ENCODE measurements around the gene MYD88.

The MYD88 gene

GRCh38 chr3:38114052-38114874 is 24.2 kb upstream of the MYD88 start:
- Histone ChIP-seq H3K9me3 (ENCODE audit: insufficient read depth, low read depth, low read length) (no peaks in the 10 kb centered on the region), H3K4me1 (ENCODE audit: insufficient read depth, low read length) (no peaks in the 10 kb centered on the region), H3K27me3 (ENCODE audit: insufficient read depth, low read length) (no peaks in the 10 kb centered on the region), H3K27ac (ENCODE audit: low read depth, low read length) (no peak overlapping the region), H3K36me3 (ENCODE audit: insufficient read depth, low read length) (no peaks in the 10 kb centered on the region), H3K9ac (ENCODE audit: low read depth, low read length) (no peak overlapping the region), H3K4me3 (ENCODE audit: low read length) (no peak overlapping the region)
- whole genome bisulfite sequencing, result 94% methylated on average over 13 of the region's 13 CpGs

DNA sequence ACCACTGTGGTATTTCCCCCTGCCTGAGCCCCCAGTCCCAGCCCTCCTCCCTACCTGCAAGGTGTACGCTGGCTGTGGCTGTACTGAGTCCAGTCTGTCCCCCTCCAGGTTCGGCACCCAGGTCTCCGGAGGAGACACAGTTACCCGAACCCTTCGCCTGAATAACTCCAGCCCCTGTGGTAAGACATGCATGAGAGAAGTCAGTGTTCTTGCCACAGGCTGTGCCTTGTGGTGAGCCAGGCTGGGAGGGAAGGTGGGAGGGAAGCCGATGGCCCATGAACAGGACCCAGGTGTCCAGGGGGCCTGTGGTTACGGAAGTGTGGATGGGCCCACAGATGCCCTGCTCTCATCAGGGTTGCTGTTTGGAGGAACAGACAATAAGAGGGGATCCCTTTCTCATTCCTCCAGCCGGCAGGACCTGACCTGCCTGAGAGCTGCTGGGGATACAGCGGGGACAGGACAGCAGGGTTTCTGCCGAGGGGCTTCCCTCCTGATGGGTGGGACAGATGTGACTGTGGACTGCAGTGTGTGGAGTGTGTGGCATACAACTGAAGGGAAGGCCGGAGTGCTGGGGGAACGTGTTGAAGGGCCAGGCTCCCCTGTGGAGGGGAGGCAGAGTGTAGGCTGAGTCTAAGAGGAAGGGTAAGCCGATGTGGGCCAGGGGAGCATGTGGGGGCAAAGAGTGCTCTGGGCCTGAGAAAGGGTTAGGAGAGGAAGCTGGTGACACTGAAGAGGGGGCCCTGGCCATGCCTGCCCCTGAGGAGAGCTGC is 23.4 kb upstream of the MYD88 start:
- WGBS, result 90% methylated on average over 13 of the region's 13 CpGs
- no peaks in the 10 kb centered on the region for H3K27me3 ChIP-seq (ENCODE audit: insufficient read depth, low read length)
- H3K9me3 ChIP-seq (ENCODE audit: insufficient read depth, low read depth, low read length), result no peaks in the 10 kb centered on the region
- H3K27ac ChIP-seq (ENCODE audit: low read depth, low read length), result no peak overlapping the region
- H3K9ac ChIP-seq (ENCODE audit: low read depth, low read length), result no peak overlapping the region
- H3K36me3 ChIP-seq (ENCODE audit: insufficient read depth, low read length), result peaks cover 3% of the 10 kb centered on the region; the same call in 1 of the 2 replicates
- no peak overlapping the region for H3K4me3 ChIP-seq (ENCODE audit: low read length)
- H3K4me1 ChIP-seq (ENCODE audit: insufficient read depth, low read length), result no peaks in the 10 kb centered on the region

DNA sequence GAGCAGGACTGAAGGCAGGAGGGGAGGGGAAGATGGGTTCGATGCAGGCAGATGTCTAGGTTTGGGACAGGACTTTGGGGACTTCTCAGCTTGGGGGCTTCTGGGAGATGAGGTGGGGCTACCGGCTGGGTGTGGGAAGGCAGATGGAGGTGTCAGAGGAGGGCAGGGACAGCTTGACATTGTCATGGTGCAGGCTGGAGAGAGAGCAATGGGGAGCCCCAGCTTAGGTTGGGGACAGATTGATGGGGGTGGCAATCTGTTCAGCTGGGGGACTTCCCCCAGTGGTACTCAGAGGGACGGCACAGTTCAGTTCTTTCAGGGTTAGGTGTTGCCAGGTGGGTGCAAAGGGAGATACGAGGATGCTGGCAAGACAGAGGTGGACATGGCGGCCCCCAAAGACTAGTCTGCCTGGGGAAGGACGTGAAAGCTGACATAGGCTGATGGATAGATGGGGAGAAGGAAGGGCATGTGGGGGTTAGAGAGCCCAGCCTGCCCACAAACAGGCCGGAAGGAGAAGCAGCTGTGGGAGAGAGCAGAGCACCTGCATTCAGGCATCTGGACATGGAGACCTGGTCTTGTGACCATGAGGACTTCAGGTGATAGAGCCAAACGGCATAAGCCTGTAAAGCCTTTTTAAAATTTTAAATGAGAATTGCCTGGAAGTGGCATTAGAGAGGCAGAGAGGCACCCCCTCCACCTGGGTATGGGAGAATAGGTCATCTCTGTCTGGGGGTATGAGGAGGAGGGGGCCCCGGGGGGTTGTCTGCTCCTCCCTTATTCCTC is 22.6 kb upstream of the MYD88 start:
- H3K4me3 ChIP-seq (ENCODE audit: low read length), result no peak overlapping the region
- no peaks in the 10 kb centered on the region for H3K27me3 ChIP-seq (ENCODE audit: insufficient read depth, low read length)
- no peak overlapping the region for H3K9ac ChIP-seq (ENCODE audit: low read depth, low read length)
- 93% methylated on average over 8 of the region's 9 CpGs for WGBS
- H3K27ac ChIP-seq (ENCODE audit: low read depth, low read length), result no peak overlapping the region
- H3K36me3 ChIP-seq (ENCODE audit: insufficient read depth, low read length), result peaks cover 4% of the 10 kb centered on the region; the same call in 1 of the 2 replicates
- H3K4me1 ChIP-seq (ENCODE audit: insufficient read depth, low read length), result no peaks in the 10 kb centered on the region
- no peaks in the 10 kb centered on the region for H3K9me3 ChIP-seq (ENCODE audit: insufficient read depth, low read depth, low read length)

GRCh38 chr3:38116471-38117162 is 21.8 kb upstream of the MYD88 start:
- Histone ChIP-seq H3K9ac (ENCODE audit: low read depth, low read length) (no peak overlapping the region), H3K27ac (ENCODE audit: low read depth, low read length) (no peak overlapping the region), H3K9me3 (ENCODE audit: insufficient read depth, low read depth, low read length) (no peaks in the 10 kb centered on the region), H3K27me3 (ENCODE audit: insufficient read depth, low read length) (no peaks in the 10 kb centered on the region), H3K4me3 (ENCODE audit: low read length) (no peak overlapping the region), H3K4me1 (ENCODE audit: insufficient read depth, low read length) (no peaks in the 10 kb centered on the region), H3K36me3 (ENCODE audit: insufficient read depth, low read length) (peaks cover 8% of the 10 kb centered on the region)
- WGBS, result 94% methylated on average over 12 of the region's 12 CpGs

DNA sequence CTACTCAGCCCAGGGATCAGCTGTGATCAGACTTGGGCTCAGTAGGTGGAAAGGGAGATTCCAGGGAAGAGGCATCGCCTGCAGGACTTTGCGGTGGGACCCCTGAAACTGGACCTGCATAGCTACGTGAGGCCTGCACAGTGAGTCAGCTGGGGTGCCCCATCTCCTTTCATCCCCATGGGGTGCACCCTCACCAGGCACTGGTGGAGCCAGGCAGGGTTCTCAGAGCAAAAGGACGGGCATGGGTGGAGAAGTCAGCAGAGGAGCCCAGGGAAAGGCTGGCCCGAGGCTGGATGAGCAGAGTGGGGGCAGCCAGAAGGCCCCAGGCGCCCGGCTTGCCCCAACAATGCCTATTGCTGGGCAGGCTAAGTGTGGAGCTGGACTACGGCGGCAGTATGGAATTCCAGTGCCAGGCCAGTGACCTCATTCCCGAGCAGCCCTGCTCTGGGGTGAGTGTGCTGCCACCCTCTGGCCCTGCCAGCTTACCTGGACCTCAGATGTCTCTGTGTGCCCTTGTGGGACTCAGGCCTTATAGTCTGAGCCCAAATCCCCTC is 21.2 kb upstream of the MYD88 start:
- no peak overlapping the region for H3K9ac ChIP-seq (ENCODE audit: low read depth, low read length)
- peaks cover 13% of the 10 kb centered on the region for H3K36me3 ChIP-seq (ENCODE audit: insufficient read depth, low read length)
- H3K4me3 ChIP-seq (ENCODE audit: low read length), result no peak overlapping the region
- WGBS, result 90% methylated on average over 10 of the region's 10 CpGs
- H3K4me1 ChIP-seq (ENCODE audit: insufficient read depth, low read length), result no peaks in the 10 kb centered on the region
- no peaks in the 10 kb centered on the region for H3K27me3 ChIP-seq (ENCODE audit: insufficient read depth, low read length)
- H3K27ac ChIP-seq (ENCODE audit: low read depth, low read length), result no peak overlapping the region
- H3K9me3 ChIP-seq (ENCODE audit: insufficient read depth, low read depth, low read length), result no peaks in the 10 kb centered on the region

DNA sequence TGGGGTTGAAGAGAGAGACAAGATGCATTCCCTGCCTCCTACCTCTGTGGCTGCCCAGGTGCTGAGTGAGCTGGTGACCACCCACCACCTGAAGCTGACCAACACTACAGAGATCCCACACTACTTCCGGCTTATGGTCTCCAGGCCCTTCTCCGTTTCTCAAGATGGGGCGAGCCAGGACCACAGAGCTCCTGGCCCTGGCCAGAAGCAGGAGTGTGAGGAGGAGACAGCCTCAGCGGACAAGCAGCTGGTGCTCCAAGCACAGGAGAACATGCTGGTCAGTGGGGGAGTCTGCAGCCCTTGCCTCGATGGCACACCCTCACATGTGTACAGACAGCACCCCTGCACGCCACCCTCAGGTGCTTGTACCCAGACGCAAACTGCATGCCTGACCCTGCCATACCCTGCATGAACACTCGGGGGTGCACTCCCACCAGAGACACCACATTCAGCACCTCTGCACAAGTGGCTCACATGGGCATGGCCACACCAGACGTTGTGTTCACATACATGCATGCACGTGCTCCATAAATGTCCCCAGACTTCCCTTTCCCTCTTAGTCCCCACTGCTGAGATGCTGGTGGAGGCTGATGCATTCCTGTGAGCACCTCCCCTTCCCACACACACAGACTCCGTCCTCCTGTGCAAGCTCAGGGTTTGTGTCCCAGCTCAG is 20.6 kb upstream of the MYD88 start:
- no peaks in the 10 kb centered on the region for H3K27me3 ChIP-seq (ENCODE audit: insufficient read depth, low read length)
- peaks cover 20% of the 10 kb centered on the region for H3K36me3 ChIP-seq (ENCODE audit: insufficient read depth, low read length)
- no peaks in the 10 kb centered on the region for H3K9me3 ChIP-seq (ENCODE audit: insufficient read depth, low read depth, low read length)
- no peak overlapping the region for H3K9ac ChIP-seq (ENCODE audit: low read depth, low read length)
- H3K4me1 ChIP-seq (ENCODE audit: insufficient read depth, low read length), result no peaks in the 10 kb centered on the region
- 74% methylated on average over 11 of the region's 11 CpGs for WGBS
- H3K27ac ChIP-seq (ENCODE audit: low read depth, low read length), result no peak overlapping the region
- no peak overlapping the region for H3K4me3 ChIP-seq (ENCODE audit: low read length)

- no peak overlapping the region for H3K27ac ChIP-seq (ENCODE audit: low read depth, low read length)
- no peak overlapping the region for H3K4me3 ChIP-seq (ENCODE audit: low read length)
- 96% methylated on average over 13 of the region's 13 CpGs for WGBS
- no peaks in the 10 kb centered on the region for H3K4me1 ChIP-seq (ENCODE audit: insufficient read depth, low read length)
- no peaks in the 10 kb centered on the region for H3K27me3 ChIP-seq (ENCODE audit: insufficient read depth, low read length)
- H3K36me3 ChIP-seq (ENCODE audit: insufficient read depth, low read length), result peaks cover 25% of the 10 kb centered on the region
- H3K9ac ChIP-seq (ENCODE audit: low read depth, low read length), result no peak overlapping the region
- no peaks in the 10 kb centered on the region for H3K9me3 ChIP-seq (ENCODE audit: insufficient read depth, low read depth, low read length)
These were observed 19.8 kb upstream of the MYD88 start for GRCh38 chr3:38118421-38119247.

- no peak overlapping the region for H3K9ac ChIP-seq (ENCODE audit: low read depth, low read length)
- 94% methylated on average over 1 of the region's 1 CpG for WGBS
These were observed 19.3 kb upstream of the MYD88 start for GRCh38 chr3:38119248-38119544.

DNA sequence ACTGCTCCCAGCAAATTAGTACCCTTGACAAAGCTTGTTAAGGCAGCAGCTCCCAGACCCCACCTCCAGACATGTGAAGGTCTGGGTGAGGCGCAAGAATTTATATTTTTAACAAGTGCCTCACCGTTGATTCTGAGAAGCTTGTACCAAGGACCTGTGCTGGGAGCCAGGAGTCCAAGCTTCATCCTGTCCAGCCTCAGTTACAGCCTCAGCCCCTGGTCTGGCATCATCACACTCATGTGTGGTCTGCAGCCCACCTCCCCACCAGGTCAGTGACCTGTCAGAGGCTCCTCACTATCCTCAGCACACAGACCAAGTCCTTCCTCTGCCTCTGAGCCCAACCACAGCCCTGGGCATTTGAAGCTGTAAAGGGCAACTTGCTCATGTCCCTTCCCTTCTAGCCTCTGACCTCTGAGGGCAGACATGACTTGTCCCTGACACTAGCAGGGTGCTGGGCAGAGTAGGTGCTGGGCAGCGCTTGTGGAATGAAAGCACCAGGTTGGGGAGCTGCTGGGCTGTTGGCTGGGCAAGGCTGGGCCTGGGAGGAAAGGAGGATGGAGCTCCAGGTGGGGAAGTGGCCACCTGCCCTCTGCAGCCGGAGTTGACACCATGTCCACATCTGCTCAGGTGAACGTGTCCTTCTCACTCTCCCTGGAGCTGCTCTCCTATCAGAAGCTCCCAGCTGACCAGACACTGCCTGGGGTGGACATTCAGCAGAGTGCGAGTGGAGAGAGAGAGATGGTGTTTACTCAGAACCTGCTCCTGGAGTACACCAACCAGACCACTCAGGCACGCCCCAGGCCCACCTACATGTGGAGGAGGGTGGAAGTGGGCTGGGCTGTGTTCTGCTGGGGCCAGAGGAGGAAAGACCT is 18.4 kb upstream of the MYD88 start:
- no peak overlapping the region for H3K27ac ChIP-seq (ENCODE audit: low read depth, low read length)
- WGBS, result 93% methylated on average over 7 of the region's 7 CpGs
- no peaks in the 10 kb centered on the region for H3K9me3 ChIP-seq (ENCODE audit: insufficient read depth, low read depth, low read length)
- no peaks in the 10 kb centered on the region for H3K27me3 ChIP-seq (ENCODE audit: insufficient read depth, low read length)
- peaks cover 37% of the 10 kb centered on the region for H3K36me3 ChIP-seq (ENCODE audit: insufficient read depth, low read length)
- H3K4me1 ChIP-seq (ENCODE audit: insufficient read depth, low read length), result no peaks in the 10 kb centered on the region
- no peak overlapping the region for H3K9ac ChIP-seq (ENCODE audit: low read depth, low read length)
- no peak overlapping the region for H3K4me3 ChIP-seq (ENCODE audit: low read length)

More at GRCh38 chr3:38119248-38119544, 19.3 kb upstream of the MYD88 start:
- no peak overlapping the region for H3K27ac ChIP-seq (ENCODE audit: low read depth, low read length)
- no peaks in the 10 kb centered on the region for H3K4me1 ChIP-seq (ENCODE audit: insufficient read depth, low read length)
- H3K4me3 ChIP-seq (ENCODE audit: low read length), result no peak overlapping the region
- no peaks in the 10 kb centered on the region for H3K9me3 ChIP-seq (ENCODE audit: insufficient read depth, low read depth, low read length)
- no peaks in the 10 kb centered on the region for H3K27me3 ChIP-seq (ENCODE audit: insufficient read depth, low read length)
- H3K36me3 ChIP-seq (ENCODE audit: insufficient read depth, low read length), result peaks cover 29% of the 10 kb centered on the region

Measured in HUES64 (cell line).